Measurements from ENCODE around the gene BMAL1.

BMAL1 gene

GRCh38 chr11:13349581-13349980 lies 72.0 kb downstream of the BMAL1 start:
- H3K4me1 ChIP-seq (ENCODE audit: insufficient read depth, low read length, severe bottlenecking): peaks cover 9% of the 10 kb centered on the region
- H2AFZ ChIP-seq (ENCODE audit: low read length): no peak overlapping the region
- H3K27me3 ChIP-seq (ENCODE audit: insufficient read depth, low read length): no peaks in the 10 kb centered on the region
- H3K79me2 ChIP-seq (ENCODE audit: insufficient read depth, low read length): no peaks in the 10 kb centered on the region
- H3K4me2 ChIP-seq (ENCODE audit: low read length): no peak overlapping the region
- H3K9ac ChIP-seq (ENCODE audit: low read length): no peak overlapping the region
- H3K27ac ChIP-seq (ENCODE audit: low read depth, low read length, poor library complexity, severe bottlenecking): no peak overlapping the region
- H3K9me3 ChIP-seq (ENCODE audit: low read length): no peaks in the 10 kb centered on the region
- TF ChIP-seq CTCF (IDR thresholded peaks at IDR 0.05; ENCODE audit: low read length) (no peak), EZH2 (IDR thresholded peaks at IDR 0.05; ENCODE audit: borderline replicate concordance, low read length) (no peak)
- no peak overlapping the region for H3K4me3 ChIP-seq (ENCODE audit: low read depth, low read length, poor library complexity, severe bottlenecking)
- no peaks in the 10 kb centered on the region for H3F3A ChIP-seq (ENCODE audit: insufficient read depth, low read length)
- H3K9me2 ChIP-seq (ENCODE audit: low read depth, low read length): no peaks in the 10 kb centered on the region
- H3K36me3 ChIP-seq (ENCODE audit: insufficient read depth, low read length): no peaks in the 10 kb centered on the region
- H4K20me1 ChIP-seq (ENCODE audit: insufficient read depth, low read length): no peaks in the 10 kb centered on the region

GRCh38 chr11:13352711-13353110 lies 75.1 kb downstream of the BMAL1 start:
- H3K36me3 ChIP-seq (ENCODE audit: insufficient read depth, low read length): peaks cover 6% of the 10 kb centered on the region
- no peaks in the 10 kb centered on the region for H3K79me2 ChIP-seq (ENCODE audit: insufficient read depth, low read length)
- H3K9me2 ChIP-seq (ENCODE audit: low read depth, low read length): no peaks in the 10 kb centered on the region
- peaks cover 9% of the 10 kb centered on the region for H3K4me1 ChIP-seq (ENCODE audit: insufficient read depth, low read length, severe bottlenecking)
- no peak overlapping the region for H3K9ac ChIP-seq (ENCODE audit: low read length)
- H3K27me3 ChIP-seq (ENCODE audit: insufficient read depth, low read length): no peaks in the 10 kb centered on the region
- H3K4me3 ChIP-seq (ENCODE audit: low read depth, low read length, poor library complexity, severe bottlenecking): no peak overlapping the region
- no peak overlapping the region for H3K27ac ChIP-seq (ENCODE audit: low read depth, low read length, poor library complexity, severe bottlenecking)
- H3K9me3 ChIP-seq (ENCODE audit: low read length): no peaks in the 10 kb centered on the region
- no peak overlapping the region for H3K4me2 ChIP-seq (ENCODE audit: low read length)
- no peaks in the 10 kb centered on the region for H3F3A ChIP-seq (ENCODE audit: insufficient read depth, low read length)
- H4K20me1 ChIP-seq (ENCODE audit: insufficient read depth, low read length): no peaks in the 10 kb centered on the region
- no peak overlapping the region for H2AFZ ChIP-seq (ENCODE audit: low read length)
- TF ChIP-seq EZH2 (IDR thresholded peaks at IDR 0.05; ENCODE audit: borderline replicate concordance, low read length): no peak
- TF ChIP-seq CTCF (IDR thresholded peaks at IDR 0.05; ENCODE audit: low read length): no peak

- Histone ChIP-seq H3F3A (ENCODE audit: insufficient read depth, low read length) (no peaks in the 10 kb centered on the region), H3K4me2 (ENCODE audit: low read length) (no peak overlapping the region), H3K4me3 (ENCODE audit: low read depth, low read length, poor library complexity, severe bottlenecking) (no peak overlapping the region), H3K36me3 (ENCODE audit: insufficient read depth, low read length) (peaks cover 6% of the 10 kb centered on the region), H3K79me2 (ENCODE audit: insufficient read depth, low read length) (no peaks in the 10 kb centered on the region), H3K9me3 (ENCODE audit: low read length) (no peaks in the 10 kb centered on the region), H3K27ac (ENCODE audit: low read depth, low read length, poor library complexity, severe bottlenecking) (no peak overlapping the region), H2AFZ (ENCODE audit: low read length) (no peak overlapping the region), H3K4me1 (ENCODE audit: insufficient read depth, low read length, severe bottlenecking) (no peaks in the 10 kb centered on the region), H4K20me1 (ENCODE audit: insufficient read depth, low read length) (no peaks in the 10 kb centered on the region), H3K9ac (ENCODE audit: low read length) (no peak overlapping the region), H3K9me2 (ENCODE audit: low read depth, low read length) (no peaks in the 10 kb centered on the region), H3K27me3 (ENCODE audit: insufficient read depth, low read length) (no peaks in the 10 kb centered on the region)
- TF ChIP-seq CTCF (IDR thresholded peaks at IDR 0.05; ENCODE audit: low read length) (peak; percentile 63), EZH2 (IDR thresholded peaks at IDR 0.05; ENCODE audit: borderline replicate concordance, low read length) (no peak)
Observed at GRCh38 chr11:13354335-13354734, 76.7 kb downstream of the BMAL1 start.

Data from OCI-LY1 (cell line).